Endothelial cell of umbilical vein (primary cell): ENCODE results near the gene TUBG2.
A peak's percentile ranks its signal among the peaks of the same experiment; 100 is the strongest.

Experiments used
- CTCF ChIP-seq, 2 donors: IDR thresholded peaks; 1 replicate in 1 of 2; 2 replicates in 1 of 2; pipeline ENCODE4 v1.5.1; 2011; ENCODE audit warnings: low read length in 2 of 2, mild to moderate bottlenecking in 2 of 2, moderate library complexity in 2 of 2, control low read depth in 1 of 2, inconsistent platforms in 1 of 2, low read depth in 1 of 2; ENCODE audit not compliant: insufficient read depth in 1 of 2; ENCODE audit errors: extremely low read depth in 1 of 2
- EZH2 ChIP-seq: IDR thresholded peaks from 2 replicates; pipeline ENCODE4 v1.6.1; 2012; ENCODE audit warnings: borderline replicate concordance, low read depth, mild to moderate bottlenecking, moderate library complexity, low read length, inconsistent platforms; ENCODE audit not compliant: severe bottlenecking
- POLR2A ChIP-seq: IDR thresholded peaks from 2 replicates; pipeline ENCODE4 v1.6.1; 2012; ENCODE audit warnings: low read depth, mild to moderate bottlenecking, control low read depth, low read length
- POLR2AphosphoS5 ChIP-seq: IDR thresholded peaks from 2 replicates; pipeline ENCODE4 v1.6.1; 2012; ENCODE audit warnings: low read depth, mild to moderate bottlenecking, control low read depth, low read length, moderate library complexity; ENCODE audit not compliant: insufficient read depth

- TF ChIP-seq EZH2 (no peak), CTCF (IDR thresholded peaks at IDR 0.05; ENCODE audit: extremely low read depth in 1 of 2, insufficient read depth in 1 of 2, low read depth in 1 of 2, low read length in 2 of 2) (peak; percentile 88 to 92), POLR2AphosphoS5 (peak; percentile 43), POLR2A (no peak)
Observed at GRCh38 chr17:42679492-42680330, 20.6 kb downstream of the TUBG2 start.
